ENCODE results near the gene FPR2.

FPR2 gene

GRCh38 chr19:51760697-51761356 lies at the start of gene FPR2:
FPR2 (plus strand) TSS chr19:51761180; CDS start chr19:51768659, 7,479 bp downstream.
- Mint-ChIP-seq H3K4me3 (no peak within 1 kb of the TSS), H3K9me3 (peaks cover 4 to 15% of the 10 kb centered on the region in 2 donors), H3K27me3 (peaks cover 52% of the 10 kb centered on the region), H3K4me1 (no peaks in the 10 kb centered on the region), H3K27ac (peak within 1 kb of the TSS in 1 of 2 donors; percentile 22)
- DNase-seq = no peak
- no peak for ATAC-seq

GRCh38 chr19:51711702-51712101 lies 49.3 kb upstream of the FPR2 start:
- peaks cover under 1% of the 10 kb centered on the region for H3K4me1 Mint-ChIP-seq
- DNase-seq (no peak), ATAC-seq (no peak)
- H3K27me3 Mint-ChIP-seq = peaks cover 8% of the 10 kb centered on the region
- H3K27ac Mint-ChIP-seq = no peak overlapping the region
- H3K9me3 Mint-ChIP-seq = peaks cover 5 to 13% of the 10 kb centered on the region in 2 donors
- H3K4me3 Mint-ChIP-seq = no peak overlapping the region

- Mint-ChIP-seq H3K4me3 (no peak overlapping the region), H3K27me3 (peaks cover 13% of the 10 kb centered on the region), H3K27ac (no peak overlapping the region)
These were observed 48.4 kb upstream of the FPR2 start for GRCh38 chr19:51712461-51713081.

GRCh38 chr19:51713319-51714285 lies 47.4 kb upstream of the FPR2 start:
- Mint-ChIP-seq H3K4me1 (no peaks in the 10 kb centered on the region), H3K9me3 (peaks cover 5 to 13% of the 10 kb centered on the region in 2 donors), H3K27me3 (peaks cover 22% of the 10 kb centered on the region), H3K4me3 (no peak overlapping the region), H3K27ac (no peak overlapping the region)
- DNase-seq (no peak), ATAC-seq (no peak)

More at GRCh38 chr19:51712461-51713081, 48.4 kb upstream of the FPR2 start:
- DNase-seq (no peak), ATAC-seq (no peak)
- no peaks in the 10 kb centered on the region for H3K4me1 Mint-ChIP-seq
- H3K9me3 Mint-ChIP-seq = peaks cover 5 to 13% of the 10 kb centered on the region in 2 donors

- no peak for DNase-seq
- ATAC-seq = no peak
- H3K27ac Mint-ChIP-seq = no peak overlapping the region
- no peak overlapping the region for H3K4me3 Mint-ChIP-seq
- H3K9me3 Mint-ChIP-seq = peaks cover 5 to 13% of the 10 kb centered on the region in 2 donors
- peaks cover under 1% of the 10 kb centered on the region for H3K4me1 Mint-ChIP-seq
- H3K27me3 Mint-ChIP-seq = peaks cover 34% of the 10 kb centered on the region
These were observed 46.1 kb upstream of the FPR2 start for GRCh38 chr19:51714848-51715247.

GRCh38 chr19:51715850-51716249 lies 45.1 kb upstream of the FPR2 start:
- H3K27ac Mint-ChIP-seq = no peak overlapping the region
- DNase-seq (no peak), ATAC-seq (no peak)
- H3K27me3 Mint-ChIP-seq = peaks cover 44% of the 10 kb centered on the region
- peaks cover 0 to 13% of the 10 kb centered on the region in 2 donors for H3K9me3 Mint-ChIP-seq
- peaks cover 5% of the 10 kb centered on the region for H3K4me1 Mint-ChIP-seq
- no peak overlapping the region for H3K4me3 Mint-ChIP-seq

- peaks cover 48% of the 10 kb centered on the region for H3K27me3 Mint-ChIP-seq
- peaks cover 5% of the 10 kb centered on the region for H3K4me1 Mint-ChIP-seq
- no peak for ATAC-seq
These were observed 44.1 kb upstream of the FPR2 start for GRCh38 chr19:51716925-51717324.

GRCh38 chr19:51719251-51719988 lies 41.6 kb upstream of the FPR2 start:
- Mint-ChIP-seq H3K9me3 (peaks cover 0 to 13% of the 10 kb centered on the region in 2 donors), H3K4me1 (peaks cover 5% of the 10 kb centered on the region), H3K4me3 (no peak overlapping the region), H3K27me3 (peaks cover 67% of the 10 kb centered on the region), H3K27ac (no peak overlapping the region)
- ATAC-seq = no peak
- no peak for DNase-seq

More at GRCh38 chr19:51716925-51717324, 44.1 kb upstream of the FPR2 start:
- peaks cover 0 to 13% of the 10 kb centered on the region in 2 donors for H3K9me3 Mint-ChIP-seq
- no peak for DNase-seq
- no peak overlapping the region for H3K27ac Mint-ChIP-seq
- H3K4me3 Mint-ChIP-seq = no peak overlapping the region

GRCh38 chr19:51721905-51722304 lies 39.1 kb upstream of the FPR2 start:
- peaks cover 76% of the 10 kb centered on the region for H3K27me3 Mint-ChIP-seq
- peaks cover 5% of the 10 kb centered on the region for H3K4me1 Mint-ChIP-seq
- H3K27ac Mint-ChIP-seq = no peak overlapping the region
- no peaks in the 10 kb centered on the region for H3K9me3 Mint-ChIP-seq
- H3K4me3 Mint-ChIP-seq = no peak overlapping the region
- no peak for ATAC-seq
- no peak for DNase-seq

GRCh38 chr19:51722492-51722891 lies 38.5 kb upstream of the FPR2 start:
- ATAC-seq (no peak), DNase-seq (no peak)
- Mint-ChIP-seq H3K4me1 (peaks cover 5% of the 10 kb centered on the region), H3K27ac (no peak overlapping the region), H3K9me3 (no peaks in the 10 kb centered on the region), H3K4me3 (no peak overlapping the region), H3K27me3 (peaks cover 80% of the 10 kb centered on the region)

GRCh38 chr19:51724543-51724942 lies 36.4 kb upstream of the FPR2 start:
- Mint-ChIP-seq H3K9me3 (peaks cover 0 to 5% of the 10 kb centered on the region in 2 donors), H3K4me3 (no peak overlapping the region), H3K4me1 (peaks cover 5% of the 10 kb centered on the region), H3K27me3 (peaks cover 80% of the 10 kb centered on the region), H3K27ac (no peak overlapping the region)
- DNase-seq (no peak), ATAC-seq (no peak)

- no peak for DNase-seq
- Mint-ChIP-seq H3K4me3 (no peak overlapping the region), H3K27me3 (peaks cover 65% of the 10 kb centered on the region), H3K9me3 (peaks cover 10 to 13% of the 10 kb centered on the region in 2 donors), H3K4me1 (no peaks in the 10 kb centered on the region), H3K27ac (peak overlapping the region in 1 of 2 donors; percentile 15)
- ATAC-seq = no peak
These were observed 34.9 kb upstream of the FPR2 start for GRCh38 chr19:51726049-51726448.

- DNase-seq = no peak
- peaks cover 71% of the 10 kb centered on the region for H3K27me3 Mint-ChIP-seq
- H3K27ac Mint-ChIP-seq = no peak overlapping the region
- H3K4me1 Mint-ChIP-seq = no peaks in the 10 kb centered on the region
- no peak for ATAC-seq
- H3K4me3 Mint-ChIP-seq = no peak overlapping the region
- peaks cover 15 to 26% of the 10 kb centered on the region in 2 donors for H3K9me3 Mint-ChIP-seq
These were observed 33.6 kb upstream of the FPR2 start for GRCh38 chr19:51727349-51727880.

GRCh38 chr19:51729781-51730180 lies 31.2 kb upstream of the FPR2 start:
- DNase-seq = no peak
- H3K4me3 Mint-ChIP-seq = no peak overlapping the region
- H3K9me3 Mint-ChIP-seq = peaks cover 15 to 29% of the 10 kb centered on the region in 2 donors
- ATAC-seq = no peak
- no peak overlapping the region for H3K27ac Mint-ChIP-seq
- H3K27me3 Mint-ChIP-seq = peaks cover 52% of the 10 kb centered on the region
- H3K4me1 Mint-ChIP-seq = no peaks in the 10 kb centered on the region

All from stimulated activated naive CD8-positive, alpha-beta T cell treated with anti-CD3 and anti-CD28 coated beads, Interleukin-15, amount 100 ng/mL, for 72 hours (primary cell).